ENCODE data around the gene SARNP.
A peak's percentile ranks its signal among the peaks of the same experiment; 100 is the strongest.

DNA sequence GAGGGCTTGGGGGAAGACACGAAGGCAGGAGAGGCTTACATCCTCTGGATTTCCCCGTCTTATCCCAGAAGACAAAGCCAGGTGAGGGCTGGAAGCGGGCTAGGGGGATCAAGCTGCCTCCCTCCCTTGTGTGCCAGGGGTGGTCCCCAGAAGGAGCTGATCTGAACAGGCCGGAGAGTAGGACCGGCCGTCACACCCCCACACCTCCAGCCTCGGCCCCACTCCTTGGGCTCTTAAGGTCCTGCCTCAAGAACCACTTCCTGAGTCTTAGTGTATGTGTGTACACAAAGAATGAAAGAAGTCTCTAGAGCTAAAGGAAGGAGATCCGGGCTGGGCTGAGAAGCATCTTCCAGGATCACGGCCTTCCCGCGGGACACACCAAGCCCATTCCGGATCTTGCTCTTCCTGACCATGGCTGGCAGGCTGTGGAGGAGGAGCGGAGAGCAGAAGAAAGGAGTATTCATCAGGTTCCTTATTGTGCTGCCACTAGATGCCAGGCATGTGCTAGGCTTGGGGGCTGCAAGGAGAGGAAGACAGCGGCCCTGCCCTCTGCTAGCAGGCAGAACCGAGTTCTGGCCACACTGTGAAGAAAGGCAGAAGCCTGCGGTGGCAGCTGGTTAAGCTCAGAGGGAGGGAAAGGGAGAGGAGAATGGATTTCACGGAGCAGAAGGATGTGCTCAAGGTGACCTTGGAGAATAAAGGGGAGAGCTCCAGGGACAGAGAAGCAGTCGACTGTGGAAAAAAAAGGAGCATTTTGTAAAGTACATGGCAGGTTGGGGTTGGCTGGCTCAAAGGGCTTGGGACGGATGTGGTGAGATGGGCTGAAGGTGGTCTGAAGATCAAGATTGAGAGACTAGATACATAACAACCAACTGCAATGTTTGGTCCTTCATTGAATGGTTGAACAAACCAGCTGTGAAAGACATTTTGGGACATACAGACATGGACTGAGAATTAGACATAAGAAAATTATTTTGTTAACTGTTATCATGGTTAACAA is 87.4 kb downstream of the SARNP start:
- TF ChIP-seq, protein P1, sequence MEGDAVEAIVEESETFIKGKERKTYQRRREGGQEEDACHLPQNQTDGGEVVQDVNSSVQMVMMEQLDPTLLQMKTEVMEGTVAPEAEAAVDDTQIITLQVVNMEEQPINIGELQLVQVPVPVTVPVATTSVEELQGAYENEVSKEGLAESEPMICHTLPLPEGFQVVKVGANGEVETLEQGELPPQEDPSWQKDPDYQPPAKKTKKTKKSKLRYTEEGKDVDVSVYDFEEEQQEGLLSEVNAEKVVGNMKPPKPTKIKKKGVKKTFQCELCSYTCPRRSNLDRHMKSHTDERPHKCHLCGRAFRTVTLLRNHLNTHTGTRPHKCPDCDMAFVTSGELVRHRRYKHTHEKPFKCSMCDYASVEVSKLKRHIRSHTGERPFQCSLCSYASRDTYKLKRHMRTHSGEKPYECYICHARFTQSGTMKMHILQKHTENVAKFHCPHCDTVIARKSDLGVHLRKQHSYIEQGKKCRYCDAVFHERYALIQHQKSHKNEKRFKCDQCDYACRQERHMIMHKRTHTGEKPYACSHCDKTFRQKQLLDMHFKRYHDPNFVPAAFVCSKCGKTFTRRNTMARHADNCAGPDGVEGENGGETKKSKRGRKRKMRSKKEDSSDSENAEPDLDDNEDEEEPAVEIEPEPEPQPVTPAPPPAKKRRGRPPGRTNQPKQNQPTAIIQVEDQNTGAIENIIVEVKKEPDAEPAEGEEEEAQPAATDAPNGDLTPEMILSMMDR (IDR thresholded peaks at IDR 0.05; ENCODE audit: low read depth, low read length), result peak; percentile 7; the same call in 1 of the 2 replicates
- no peak for TF ChIP-seq EZH2phosphoT487 (IDR thresholded peaks at IDR 0.05; ENCODE audit: low read depth)
